Measurements from ENCODE around the gene TMC1.
"Not testable (repeated sequence)": the region's sequence is repeated elsewhere in the genome, so short reads cannot be mapped to it uniquely, and the experiment has no call there.

- not testable (repeated sequence) for TF ChIP-seq CTCF, POLR2A, EP300, POLR2AphosphoS5 (IDR thresholded peaks at IDR 0.05)
Observed at GRCh38 chr9:72862788-72863187, 341.4 kb downstream of the TMC1 start.

All from upper lobe of left lung (tissue), 4 donors.